ENCODE results near the gene ATG3.

Gene ATG3

GRCh38 chr3:112597945-112598344, 36.2 kb upstream of the ATG3 start:
- Histone ChIP-seq H3K4me1 (ENCODE audit: control insufficient read depth, insufficient read depth, low read depth, low read length) (no peaks in the 10 kb centered on the region), H3K9me3 (ENCODE audit: control insufficient read depth, low read length) (no peaks in the 10 kb centered on the region), H3K27me3 (ENCODE audit: control insufficient read depth in 1 of 2, insufficient read depth in 1 of 2, low read length in 2 of 2) (no peaks in the 10 kb centered on the region), H2BK120ac (ENCODE audit: low read depth, low read length) (no peak overlapping the region), H3K14ac (ENCODE audit: low read length in 2 of 2) (no peak overlapping the region), H3K23ac (ENCODE audit: low read length in 2 of 2) (no peak overlapping the region), H3K9ac (ENCODE audit: low read length) (no peak overlapping the region), H3K4me2 (ENCODE audit: low read length, poor library complexity, severe bottlenecking) (no peak overlapping the region), H2AK5ac (ENCODE audit: low read length, severe bottlenecking) (no peak overlapping the region), H3K18ac (ENCODE audit: low read depth in 1 of 2, low read length in 2 of 2) (no peak overlapping the region), H4K91ac (ENCODE audit: low read length) (no peak overlapping the region), H2AFZ (ENCODE audit: low read depth, low read length) (no peak overlapping the region), H3K4ac (ENCODE audit: low read depth in 1 of 2, low read length in 2 of 2) (no peak overlapping the region), H2BK12ac (ENCODE audit: low read length in 2 of 2) (no peak overlapping the region), H3K36me3 (ENCODE audit: control insufficient read depth in 1 of 2, insufficient read depth in 2 of 2, low read depth in 1 of 2, low read length in 2 of 2) (peaks cover 0 to 66% of the 10 kb centered on the region in 2 experiments), H3K79me1 (replicated peaks; ENCODE audit: low read length, poor library complexity, severe bottlenecking) (no peaks in the 10 kb centered on the region), H3K27ac (ENCODE audit: low read length, poor library complexity, severe bottlenecking) (no peak overlapping the region), H3K4me3 (ENCODE audit: insufficient read depth in 1 of 2, low read depth in 1 of 2, low read length in 2 of 2) (no peak overlapping the region), H2BK15ac (ENCODE audit: low read depth, poor library complexity, severe bottlenecking) (no peak overlapping the region), H4K8ac (ENCODE audit: low read length) (no peak overlapping the region), H2BK5ac (ENCODE audit: low read depth, low read length, poor library complexity, severe bottlenecking) (no peak overlapping the region)
- no peak for DNase-seq
- no CpG with 5 or more reads among the region's 2 CpGs for WGBS

- no peak overlapping the region for H3K14ac ChIP-seq (ENCODE audit: low read length in 2 of 2)
- no peaks in the 10 kb centered on the region for H3K27me3 ChIP-seq (ENCODE audit: control insufficient read depth in 1 of 2, insufficient read depth in 1 of 2, low read length in 2 of 2)
- H2AK5ac ChIP-seq (ENCODE audit: low read length, severe bottlenecking) = no peak overlapping the region
- H3K4me3 ChIP-seq (ENCODE audit: insufficient read depth in 1 of 2, low read depth in 1 of 2, low read length in 2 of 2) = no peak overlapping the region
- H3K9me3 ChIP-seq (ENCODE audit: control insufficient read depth, low read length) = no peaks in the 10 kb centered on the region
- H3K79me1 ChIP-seq (replicated peaks; ENCODE audit: low read length, poor library complexity, severe bottlenecking) = no peaks in the 10 kb centered on the region
- H4K91ac ChIP-seq (ENCODE audit: low read length) = no peak overlapping the region
- 40% methylated on average over 1 of the region's 2 CpGs for WGBS
- H3K36me3 ChIP-seq (ENCODE audit: control insufficient read depth in 1 of 2, insufficient read depth in 2 of 2, low read depth in 1 of 2, low read length in 2 of 2) = peaks cover 0 to 39% of the 10 kb centered on the region in 2 experiments
- H2AFZ ChIP-seq (ENCODE audit: low read depth, low read length) = no peak overlapping the region
- H3K9ac ChIP-seq (ENCODE audit: low read length) = no peak overlapping the region
- H3K4me2 ChIP-seq (ENCODE audit: low read length, poor library complexity, severe bottlenecking) = no peak overlapping the region
- H4K8ac ChIP-seq (ENCODE audit: low read length) = no peak overlapping the region
- no peak for DNase-seq
- H3K27ac ChIP-seq (ENCODE audit: low read length, poor library complexity, severe bottlenecking) = no peak overlapping the region
- no peak overlapping the region for H2BK15ac ChIP-seq (ENCODE audit: low read depth, poor library complexity, severe bottlenecking)
- no peak overlapping the region for H3K23ac ChIP-seq (ENCODE audit: low read length in 2 of 2)
- no peak overlapping the region for H3K4ac ChIP-seq (ENCODE audit: low read depth in 1 of 2, low read length in 2 of 2)
- no peak overlapping the region for H3K18ac ChIP-seq (ENCODE audit: low read depth in 1 of 2, low read length in 2 of 2)
- H2BK12ac ChIP-seq (ENCODE audit: low read length in 2 of 2) = no peak overlapping the region
- no peaks in the 10 kb centered on the region for H3K4me1 ChIP-seq (ENCODE audit: control insufficient read depth, insufficient read depth, low read depth, low read length)
- H2BK120ac ChIP-seq (ENCODE audit: low read depth, low read length) = no peak overlapping the region
- H2BK5ac ChIP-seq (ENCODE audit: low read depth, low read length, poor library complexity, severe bottlenecking) = no peak overlapping the region
Measured at GRCh38 chr3:112594856-112595255, 33.1 kb upstream of the ATG3 start.

GRCh38 chr3:112593258-112593657, 31.5 kb upstream of the ATG3 start:
- Histone ChIP-seq H2BK15ac (ENCODE audit: low read depth, poor library complexity, severe bottlenecking) (no peak overlapping the region), H4K91ac (ENCODE audit: low read length) (no peak overlapping the region), H3K4me3 (ENCODE audit: insufficient read depth in 1 of 2, low read depth in 1 of 2, low read length in 2 of 2) (no peak overlapping the region), H3K14ac (ENCODE audit: low read length in 2 of 2) (no peak overlapping the region), H2AK5ac (ENCODE audit: low read length, severe bottlenecking) (no peak overlapping the region), H2BK120ac (ENCODE audit: low read depth, low read length) (no peak overlapping the region), H2BK5ac (ENCODE audit: low read depth, low read length, poor library complexity, severe bottlenecking) (no peak overlapping the region), H3K27me3 (ENCODE audit: control insufficient read depth in 1 of 2, insufficient read depth in 1 of 2, low read length in 2 of 2) (no peaks in the 10 kb centered on the region), H3K9ac (ENCODE audit: low read length) (no peak overlapping the region), H3K27ac (ENCODE audit: low read length, poor library complexity, severe bottlenecking) (no peak overlapping the region), H3K9me3 (ENCODE audit: control insufficient read depth, low read length) (no peaks in the 10 kb centered on the region), H3K79me1 (replicated peaks; ENCODE audit: low read length, poor library complexity, severe bottlenecking) (no peaks in the 10 kb centered on the region), H3K4me1 (ENCODE audit: control insufficient read depth, insufficient read depth, low read depth, low read length) (no peaks in the 10 kb centered on the region), H3K18ac (ENCODE audit: low read depth in 1 of 2, low read length in 2 of 2) (no peak overlapping the region), H2AFZ (ENCODE audit: low read depth, low read length) (no peak overlapping the region), H3K36me3 (ENCODE audit: control insufficient read depth in 1 of 2, insufficient read depth in 2 of 2, low read depth in 1 of 2, low read length in 2 of 2) (peaks cover 0 to 27% of the 10 kb centered on the region in 2 experiments), H3K4me2 (ENCODE audit: low read length, poor library complexity, severe bottlenecking) (no peak overlapping the region), H4K8ac (ENCODE audit: low read length) (no peak overlapping the region), H3K23ac (ENCODE audit: low read length in 2 of 2) (no peak overlapping the region), H3K4ac (ENCODE audit: low read depth in 1 of 2, low read length in 2 of 2) (no peak overlapping the region), H2BK12ac (ENCODE audit: low read length in 2 of 2) (no peak overlapping the region)
- no peak for DNase-seq

- Histone ChIP-seq H3K79me1 (replicated peaks; ENCODE audit: low read length, poor library complexity, severe bottlenecking) (no peaks in the 10 kb centered on the region), H2BK15ac (ENCODE audit: low read depth, poor library complexity, severe bottlenecking) (no peak overlapping the region), H3K18ac (ENCODE audit: low read depth in 1 of 2, low read length in 2 of 2) (no peak overlapping the region), H3K36me3 (ENCODE audit: control insufficient read depth in 1 of 2, insufficient read depth in 2 of 2, low read depth in 1 of 2, low read length in 2 of 2) (peaks cover 0 to 54% of the 10 kb centered on the region in 2 experiments), H2BK12ac (ENCODE audit: low read length in 2 of 2) (no peak overlapping the region), H3K4ac (ENCODE audit: low read depth in 1 of 2, low read length in 2 of 2) (no peak overlapping the region), H3K27ac (ENCODE audit: low read length, poor library complexity, severe bottlenecking) (no peak overlapping the region), H4K91ac (ENCODE audit: low read length) (no peak overlapping the region), H3K4me3 (ENCODE audit: insufficient read depth in 1 of 2, low read depth in 1 of 2, low read length in 2 of 2) (no peak overlapping the region), H3K9ac (ENCODE audit: low read length) (no peak overlapping the region), H3K4me1 (ENCODE audit: control insufficient read depth, insufficient read depth, low read depth, low read length) (no peaks in the 10 kb centered on the region), H3K9me3 (ENCODE audit: control insufficient read depth, low read length) (no peaks in the 10 kb centered on the region), H3K23ac (ENCODE audit: low read length in 2 of 2) (no peak overlapping the region), H2BK5ac (ENCODE audit: low read depth, low read length, poor library complexity, severe bottlenecking) (no peak overlapping the region), H2AK5ac (ENCODE audit: low read length, severe bottlenecking) (no peak overlapping the region), H2AFZ (ENCODE audit: low read depth, low read length) (no peak overlapping the region), H3K27me3 (ENCODE audit: control insufficient read depth in 1 of 2, insufficient read depth in 1 of 2, low read length in 2 of 2) (no peaks in the 10 kb centered on the region), H4K8ac (ENCODE audit: low read length) (no peak overlapping the region), H3K4me2 (ENCODE audit: low read length, poor library complexity, severe bottlenecking) (no peak overlapping the region), H2BK120ac (ENCODE audit: low read depth, low read length) (no peak overlapping the region), H3K14ac (ENCODE audit: low read length in 2 of 2) (no peak overlapping the region)
- no peak for DNase-seq
- no CpG with 5 or more reads among the region's 1 CpG for WGBS
Measured at GRCh38 chr3:112587336-112587735, 25.6 kb upstream of the ATG3 start.
